H1 (cell line): ENCODE results near the gene NKIRAS2. TPM values are rescaled to one million over a fixed set of nuclear protein-coding genes. Genes with fewer than 3 reads are reported as not detected.

Experiments used
- CTCF ChIA-PET: fragments of 300-600 bp; sonication (Branson Sonifier 250); formaldehyde crosslinking; loops from one replicate; lab custom pipeline; 2021; ENCODE audit not compliant: partially characterized antibody; lab: Charles Lee
- POLR2A ChIA-PET: fragments of 300-600 bp; sonication (Branson Sonifier 250); formaldehyde crosslinking; loops from one replicate; lab custom pipeline; 2021; ENCODE audit warnings: inconsistent platforms; ENCODE audit not compliant: partially characterized antibody; lab: Charles Lee
- DNase-seq, 2 experiments: peaks; one replicate each; pipeline versions ENCODE4 v3.0.0 to v3.0.0-alpha.2; 2010 to 2022; ENCODE audit warnings: low spot score in 2 of 2, low read depth in 1 of 2, mixed read lengths in 1 of 2
- FAIRE-seq: peaks from 2 replicates; lab custom pipeline; 2011; peaks lifted over from hg19 to GRCh38; lab: Jason Lieb, UNC
- H2AFZ ChIP-seq: 2 replicates; pipeline ENCODE4 v1.8.1; 2012; ENCODE audit warnings: low read length, inconsistent platforms
- H2AK5ac ChIP-seq: 2 replicates; pipeline ENCODE4 v1.6.1; 2013; ENCODE audit warnings: low read depth, low read length
- H2BK120ac ChIP-seq: replicated peaks from 2 replicates; pipeline ENCODE3; 2013; ENCODE audit warnings: low read depth, low read length, inconsistent platforms
- H2BK12ac ChIP-seq: 2 replicates; pipeline ENCODE4 v1.6.1; 2013; ENCODE audit warnings: low read depth, low read length
- H2BK15ac ChIP-seq: 2 replicates; pipeline ENCODE4 v1.6.1; 2013; ENCODE audit warnings: low read length
- H2BK20ac ChIP-seq: 2 replicates; pipeline ENCODE4 v1.6.1; 2013; ENCODE audit warnings: low read length
- H2BK5ac ChIP-seq: 2 replicates; pipeline ENCODE4 v1.6.1; 2013; ENCODE audit warnings: low read depth, low read length
- H3K14ac ChIP-seq: 2 replicates; pipeline ENCODE4 v1.6.1; 2013; ENCODE audit warnings: inconsistent platforms; ENCODE audit not compliant: insufficient read length
- H3K18ac ChIP-seq: 2 replicates; pipeline ENCODE4 v1.6.1; 2013; ENCODE audit warnings: low read length; ENCODE audit errors: extremely low read depth
- H3K23ac ChIP-seq: 2 replicates; pipeline ENCODE4 v1.6.1; 2013; ENCODE audit warnings: inconsistent platforms; ENCODE audit not compliant: insufficient read length
- H3K23me2 ChIP-seq: 2 replicates; pipeline ENCODE4 v1.6.1; 2013; ENCODE audit warnings: low read depth, low read length
- H3K27ac ChIP-seq: 2 replicates; pipeline ENCODE4 v1.6.1; 2011; ENCODE audit warnings: low read depth, low read length, inconsistent platforms
- H3K27me3 ChIP-seq, 4 experiments: replicated peaks in 1 of 4; 1 replicate in 1 of 4; 2 replicates in 3 of 4; pipeline versions ENCODE4 v1.6.1 to v1.8.1; 2011 to 2013; ENCODE audit warnings: low read length in 3 of 4, mild to moderate bottlenecking in 3 of 4, inconsistent platforms in 2 of 4, mixed read lengths in 2 of 4, moderate library complexity in 1 of 4; ENCODE audit not compliant: control insufficient read depth in 3 of 4, insufficient read depth in 3 of 4; ENCODE audit errors: extremely low read depth in 1 of 4
- H3K36me3 ChIP-seq, 4 experiments: 2 replicates each; pipeline versions ENCODE4 v1.6.1 to v1.8.1; 2011 to 2013; ENCODE audit warnings: mild to moderate bottlenecking in 4 of 4, low read length in 3 of 4, moderate library complexity in 2 of 4, control low read depth in 1 of 4, inconsistent platforms in 1 of 4; ENCODE audit not compliant: insufficient read depth in 4 of 4, control insufficient read depth in 2 of 4
- H3K4ac ChIP-seq: replicated peaks from 2 replicates; pipeline ENCODE3; 2013; ENCODE audit warnings: low read length, low read depth, mixed read lengths, inconsistent platforms; ENCODE audit not compliant: insufficient read length
- H3K4me1 ChIP-seq, 4 experiments: replicated peaks in 1 of 4; 1 replicate in 1 of 4; 2 replicates in 3 of 4; pipeline versions ENCODE4 v1.6.1 to v1.8.1; 2011 to 2013; ENCODE audit warnings: low read length in 3 of 4, inconsistent platforms in 2 of 4, mixed read lengths in 1 of 4; ENCODE audit not compliant: insufficient read depth in 4 of 4, control insufficient read depth in 3 of 4
- H3K4me2 ChIP-seq, 2 experiments: 2 replicates each; pipeline versions ENCODE4 v1.6.1 to v1.8.1; 2011 to 2013; ENCODE audit warnings: low read depth in 2 of 2, low read length in 2 of 2, control low read depth in 1 of 2, inconsistent platforms in 1 of 2, mild to moderate bottlenecking in 1 of 2; ENCODE audit not compliant: insufficient read depth in 1 of 2
- H3K4me3 ChIP-seq, 4 experiments: fragments of 200-600, 300-600 bp in 1 of 4; sonication (generic), shearing (Covaris generic), sonication (Bioruptor Twin) in 1 of 4; 2 replicates each; pipeline versions ENCODE4 v1.5.1 to v1.8.1; 2011 to 2016; ENCODE audit warnings: low read length in 4 of 4, low read depth in 3 of 4, control low read depth in 2 of 4, inconsistent platforms in 2 of 4, mild to moderate bottlenecking in 2 of 4, mixed read lengths in 1 of 4, moderate library complexity in 1 of 4; ENCODE audit not compliant: insufficient read depth in 2 of 4; ENCODE audit errors: extremely low read depth in 1 of 4
- H3K56ac ChIP-seq: replicated peaks from 2 replicates; pipeline ENCODE3; 2013; ENCODE audit warnings: low read depth, mild to moderate bottlenecking, mixed read lengths, low read length, inconsistent platforms; ENCODE audit not compliant: insufficient read length
- H3K79me1 ChIP-seq: 2 replicates; pipeline ENCODE4 v1.6.1; 2013; ENCODE audit warnings: low read depth, low read length, control low read depth
- H3K79me2 ChIP-seq, 2 experiments: 2 replicates each; pipeline versions ENCODE4 v1.6.1 to v1.8.1; 2012 to 2013; ENCODE audit warnings: low read length in 2 of 2, mild to moderate bottlenecking in 2 of 2, inconsistent platforms in 1 of 2; ENCODE audit not compliant: insufficient read depth in 2 of 2, control insufficient read depth in 1 of 2
- H3K9ac ChIP-seq, 4 experiments: replicated peaks in 1 of 4; 1 replicate in 1 of 4; 2 replicates in 3 of 4; pipeline versions ENCODE4 v1.6.1 to v1.8.1; 2011 to 2013; ENCODE audit warnings: low read depth in 3 of 4, low read length in 3 of 4, control low read depth in 2 of 4, mild to moderate bottlenecking in 2 of 4, moderate library complexity in 2 of 4, inconsistent platforms in 1 of 4; ENCODE audit errors: extremely low read depth in 1 of 4
- H3K9me3 ChIP-seq, 2 experiments: 2 replicates each; pipeline versions ENCODE4 v1.6.1 to v1.8.1; 2012 to 2013; ENCODE audit warnings: mild to moderate bottlenecking in 2 of 2, moderate library complexity in 2 of 2, control low read depth in 1 of 2, inconsistent platforms in 1 of 2, low read depth in 1 of 2, low read length in 1 of 2, mixed read lengths in 1 of 2; ENCODE audit not compliant: insufficient read depth in 2 of 2
- H4K20me1 ChIP-seq, 2 experiments: replicated peaks in 1 of 2; 2 replicates each; pipeline versions ENCODE3 to v1.8.1; 2011 to 2013; ENCODE audit warnings: inconsistent platforms in 2 of 2, low read length in 2 of 2, mild to moderate bottlenecking in 1 of 2; ENCODE audit not compliant: insufficient read depth in 2 of 2, control insufficient read depth in 1 of 2
- H4K5ac ChIP-seq: 2 replicates; pipeline ENCODE4 v1.6.1; 2013; ENCODE audit warnings: low read length, low read depth, mixed read lengths, inconsistent platforms; ENCODE audit not compliant: insufficient read length
- H4K8ac ChIP-seq: 2 replicates; pipeline ENCODE4 v1.8.0; 2013; ENCODE audit warnings: mild to moderate bottlenecking, moderate library complexity, low read length, inconsistent platforms; ENCODE audit not compliant: insufficient read depth; ENCODE audit errors: extremely low read depth
- H4K91ac ChIP-seq: replicated peaks from 2 replicates; pipeline ENCODE3; 2013; ENCODE audit warnings: low read length, mixed read lengths, inconsistent platforms; ENCODE audit not compliant: insufficient read length
- BRCA1 ChIP-seq: IDR thresholded peaks from 2 replicates; pipeline ENCODE4 v1.6.1; 2012; ENCODE audit warnings: low read depth, low read length, improper control_type of control experiment
- EP300 ChIP-seq, 2 experiments: IDR thresholded peaks; 1 replicate in 1 of 2; 2 replicates in 1 of 2; pipeline ENCODE4 v1.6.1; 2011 to 2012; ENCODE audit warnings: low read depth in 2 of 2, low read length in 2 of 2, mild to moderate bottlenecking in 2 of 2, borderline replicate concordance in 1 of 2, inconsistent platforms in 1 of 2, moderate library complexity in 1 of 2
- RBBP5 ChIP-seq: IDR thresholded peaks from 2 replicates; pipeline ENCODE4 v1.7.1; 2012; ENCODE audit warnings: low read depth, mild to moderate bottlenecking, inconsistent platforms, low read length, moderate library complexity, borderline replicate concordance
- RFX5 ChIP-seq: IDR thresholded peaks from 2 replicates; pipeline ENCODE4 v1.6.1; 2011; ENCODE audit warnings: low read depth, low read length, improper control_type of control experiment, borderline replicate concordance
- SUZ12 ChIP-seq: fragments of 200-600 bp; sonication (generic); IDR thresholded peaks from 2 replicates; pipeline ENCODE4 v1.6.1; 2012; ENCODE audit warnings: mild to moderate bottlenecking, inconsistent platforms, low read length, moderate library complexity, mixed read lengths
- WGBS, 2 experiments: shearing (Covaris generic) in 1 of 2; methylation state at CpG; one replicate each; pipeline versions ENCODE4 v1.1.6 to v1.1.7; 2013 to 2015; ENCODE audit warnings: low lambda C conversion rate in 2 of 2, mixed read lengths in 2 of 2, inconsistent platforms in 1 of 2, low coverage in 1 of 2, missing lambda C conversion rate in 1 of 2; ENCODE audit not compliant: insufficient replicate concordance in 2 of 2, insufficient coverage in 1 of 2, insufficient read length in 1 of 2; ENCODE audit errors: extremely low coverage in 1 of 2, missing lambda C conversion rate in 1 of 2; 5-methylcytosine and 5-hydroxymethylcytosine counted together
- polyA plus RNA-seq, 7 experiments: library from polyadenylated mRNA; depleted of rRNA in 3 of 7; stranded (reverse) in 5 of 7; unstranded in 2 of 7; fragments of >200 nt in 5 of 7; fragments of 200-250 nt in 2 of 7; gene quantifications; 1 replicate in 5 of 7; 2 replicates in 1 of 7; 4 replicates in 1 of 7; pipeline versions ENCODE4 v1.2.1 to v1.2.3, GENCODE V29; 2011 to 2013; ENCODE audit warnings: missing spikeins in 2 of 7, mixed read lengths in 2 of 7
- total RNA-seq: library from RNA; stranded (reverse); fragmentation: NEBNext Ultra II Directional; extraction: Animal tissue kit (Norgen Biotek cat#: 25700); gene quantifications from 2 replicates; pipeline ENCODE4 v1.2.1, GENCODE V29; 2021

Gene NKIRAS2
- total and polyA plus RNA-seq, 2 of the 8 experiments (the other 6 are each of a cell fraction or from before 2014, with no cell fraction given), result 34.5 to 51.1 TPM

GRCh38 chr17:41985919-41986318, 34.0 kb upstream of the NKIRAS2 start:
- Histone ChIP-seq H3K4me1 (no peaks in the 10 kb centered on the region), H2AK5ac (no peak overlapping the region), H3K4me2 (no peak overlapping the region), H3K27ac (no peak overlapping the region), H2AFZ (no peak overlapping the region), H2BK120ac (no peak overlapping the region), H2BK5ac (no peak overlapping the region), H3K14ac (no peak overlapping the region), H3K4me3 (no peak overlapping the region), H3K56ac (no peak overlapping the region), H3K36me3 (peaks cover 50 to 96% (median 77%) of the 10 kb centered on the region in 4 experiments), H2BK15ac (no peak overlapping the region)
- 98% methylated on average over 5 of the region's 8 CpGs; no CpG with 5 or more reads in 1 of the 2 experiments for WGBS, 2 experiments
- no peak for TF ChIP-seq BRCA1
- no peak for TF ChIP-seq RBBP5
- TF ChIP-seq EP300 (IDR thresholded peaks at IDR 0.05; ENCODE audit: borderline replicate concordance in 1 of 2, low read depth in 2 of 2, low read length in 2 of 2), result no peak
- no peak for TF ChIP-seq SUZ12
- no peak for TF ChIP-seq RFX5
- TF ChIP-seq, all 59 proteins: peak for 0
- Histone ChIP-seq H3K27me3 (no peaks in the 10 kb centered on the region; a peak in 1 of 7 replicates), H3K18ac (no peak overlapping the region), H3K9ac (no peak overlapping the region), H4K91ac (no peak overlapping the region), H3K79me1 (no peaks in the 10 kb centered on the region), H3K4ac (no peak overlapping the region), H3K23ac (no peak overlapping the region), H3K9me3 (no peaks in the 10 kb centered on the region), H4K20me1 (peaks cover 7% of the 10 kb centered on the region in 2 experiments), H4K8ac (no peak overlapping the region), H2BK12ac (no peak overlapping the region), H2BK20ac (no peak overlapping the region), H4K5ac (no peak overlapping the region), H3K23me2 (no peaks in the 10 kb centered on the region; the same call in 1 of the 2 replicates), H3K79me2 (no peaks in the 10 kb centered on the region)
- no peak for FAIRE-seq
- DNase-seq, result no peak
- ChIA-PET POLR2A (interaction anchor here (1.2 kb wide), 1 partner anchor 16 kb away, joined by 3 read pairs; no protein-coding TSS in a partner anchor), CTCF (interaction anchor here (0.7 to 1.8 kb wide), 3 partner anchors 23 to 420 kb away, joined by 4 to 6 read pairs (median 4); no protein-coding TSS in a partner anchor)
